ENCODE data around the gene OR13C5.
"Not testable (repeated sequence)": the region's sequence is repeated elsewhere in the genome, so short reads cannot be mapped to it uniquely, and the experiment has no call there.

OR13C5 gene

GRCh38 chr9:104599313-104599712 is at the start of gene OR13C5:
TSS of gene OR13C5 (minus strand) at chr9:104599413. CDS start at chr9:104599413, 0 bp downstream.
- DNase-seq = not testable (repeated sequence)

DNA sequence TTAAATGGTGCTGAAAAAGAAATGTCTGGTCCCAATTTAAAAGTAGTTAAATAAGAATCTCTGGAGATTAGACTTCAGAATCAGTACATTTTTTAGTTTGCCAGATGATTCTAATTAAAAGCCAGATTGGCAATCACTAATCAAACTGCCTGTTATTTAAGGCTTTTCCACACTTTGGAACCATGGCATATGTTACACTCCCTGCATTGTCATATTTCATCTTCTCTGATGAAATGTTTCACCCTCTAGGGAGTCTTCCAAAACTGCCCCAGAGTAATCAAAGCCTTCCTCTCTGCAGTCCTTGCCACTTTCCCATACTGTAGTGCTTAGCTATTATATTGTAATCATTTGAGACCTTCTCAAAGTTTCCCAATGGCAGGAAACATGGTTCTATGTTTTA is 36.2 kb upstream of the OR13C5 start:
- no peak for DNase-seq

GRCh38 chr9:104633976-104634520 is 34.8 kb upstream of the OR13C5 start:
- no peak for DNase-seq

- DNase-seq = not testable (repeated sequence)
Observed at GRCh38 chr9:104625964-104626363, 26.8 kb upstream of the OR13C5 start.

- no peak for DNase-seq
Observed at GRCh38 chr9:104618104-104618503, 18.9 kb upstream of the OR13C5 start, which contains the start of gene OR13C9. TSS of gene OR13C9 (minus strand) at chr9:104618204. CDS start at chr9:104618204, 0 bp downstream.

DNA sequence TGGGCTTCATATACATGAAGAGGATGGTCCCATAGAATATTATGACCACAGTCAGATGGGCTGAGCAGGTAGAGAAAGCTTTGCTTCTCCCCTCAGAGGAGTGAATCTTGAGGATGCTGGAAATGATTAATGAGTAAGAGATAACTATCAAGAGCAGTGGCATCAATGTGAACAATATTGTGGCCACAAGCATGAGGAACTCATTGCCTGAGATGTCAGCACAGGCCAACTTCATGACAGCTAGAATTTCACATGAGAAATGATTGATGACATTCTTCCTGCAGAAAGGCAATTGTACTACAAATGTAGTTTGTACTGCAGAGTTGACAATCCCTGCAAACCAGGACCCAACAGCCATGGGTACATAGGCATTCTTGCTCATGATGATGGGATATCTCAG is 18.2 kb upstream of the OR13C5 start:
- no peak for DNase-seq

- no peak for DNase-seq
Observed at GRCh38 chr9:104611213-104611612, 12.0 kb upstream of the OR13C5 start.

DNA sequence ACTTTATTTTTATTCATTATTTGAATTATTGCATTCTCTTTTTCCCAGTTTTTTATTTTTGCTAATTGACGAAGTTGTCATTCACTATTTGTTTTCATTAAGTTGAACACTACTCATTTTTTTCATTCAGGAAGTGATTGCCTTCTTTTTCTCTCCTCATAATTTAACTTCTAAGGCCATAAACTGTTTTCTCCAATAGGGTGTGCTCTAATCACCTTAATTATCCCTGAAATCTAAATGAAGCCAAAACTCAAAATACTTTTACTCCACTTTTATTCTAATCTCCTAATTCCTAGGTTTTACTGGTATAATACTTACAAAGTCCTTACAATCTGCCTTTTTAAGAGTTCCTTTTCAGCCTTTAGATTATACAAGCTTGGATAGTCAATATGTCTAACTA is 9.1 kb upstream of the OR13C5 start:
- peak; percentile 18 to 26 for DNase-seq

GRCh38 chr9:104606152-104606551 is 6.9 kb upstream of the OR13C5 start:
- no peak for DNase-seq

- DNase-seq = not testable (repeated sequence)
Observed at GRCh38 chr9:104605527-104605926, 6.3 kb upstream of the OR13C5 start, which contains the start of gene OR13C2. TSS of gene OR13C2 (minus strand) at chr9:104605627. CDS start at chr9:104605627, 0 bp downstream.

DNA sequence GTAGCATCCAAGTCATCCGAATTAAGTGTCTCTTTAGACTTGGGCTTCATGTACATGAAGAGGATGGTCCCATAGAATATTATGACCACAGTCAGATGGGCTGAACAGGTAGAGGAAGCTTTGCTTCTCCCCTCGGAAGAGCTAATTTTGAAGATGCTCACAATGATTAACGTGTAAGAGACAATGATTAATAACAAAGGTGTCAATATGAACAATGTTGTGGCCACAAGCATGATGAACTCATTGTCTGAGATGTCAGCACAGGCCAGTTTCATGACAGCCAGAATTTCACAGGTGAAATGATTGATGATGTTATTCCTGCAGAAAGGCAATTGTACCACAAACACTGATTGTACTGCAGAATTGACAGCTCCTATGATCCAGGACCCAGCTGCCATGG is 5.6 kb upstream of the OR13C5 start:
- no peak for DNase-seq

DNA sequence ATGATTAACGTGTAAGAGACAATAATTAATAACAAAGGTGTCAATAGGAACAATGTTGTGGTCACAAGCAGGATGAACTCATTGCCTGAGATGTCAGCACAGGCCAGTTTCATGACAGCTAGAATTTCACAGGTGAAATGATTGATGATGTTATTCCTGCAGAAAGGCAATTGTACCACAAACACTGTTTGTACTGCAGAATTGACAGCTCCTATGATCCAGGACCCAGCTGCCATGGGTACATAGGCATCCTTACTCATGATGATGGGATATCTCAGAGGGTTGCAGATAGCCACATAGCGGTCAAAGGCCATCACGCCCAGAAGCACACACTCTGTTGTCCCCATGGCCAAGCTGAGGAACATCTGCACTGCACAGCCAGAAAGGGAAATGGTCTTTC is 464 bp downstream of the OR13C5 start:
- not testable (repeated sequence) for DNase-seq

GRCh38 chr9:104589626-104590025 is 9.6 kb downstream of the OR13C5 start:
- no peak for DNase-seq

- no peak for DNase-seq
Observed at GRCh38 chr9:104586496-104587180, 12.6 kb downstream of the OR13C5 start.

- no peak for DNase-seq
Observed at GRCh38 chr9:104580562-104580961, 18.7 kb downstream of the OR13C5 start.

DNA sequence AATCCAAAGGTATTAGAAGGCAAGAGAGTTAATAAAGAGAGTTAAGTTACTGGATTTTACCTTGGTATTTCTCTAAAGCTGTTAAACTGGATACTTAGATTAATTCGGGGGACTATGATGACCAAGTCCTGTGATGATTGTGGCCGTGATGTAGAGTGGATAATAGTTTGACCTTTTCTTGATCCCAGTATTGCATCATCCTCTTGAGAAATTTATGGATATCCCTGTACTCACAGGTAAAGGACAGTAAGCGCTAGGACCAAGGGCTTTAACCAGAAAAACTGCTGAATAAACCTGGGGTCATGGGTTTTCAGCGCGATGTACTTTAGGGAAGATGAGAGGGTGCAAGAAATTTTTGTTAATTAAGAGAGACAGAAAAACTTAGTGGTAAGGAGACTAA is 21.9 kb downstream of the OR13C5 start:
- no peak for DNase-seq

- no peak for DNase-seq
Observed at GRCh38 chr9:104575456-104575855, 23.8 kb downstream of the OR13C5 start.

GRCh38 chr9:104572612-104573011 is 26.6 kb downstream of the OR13C5 start:
- no peak for DNase-seq

DNA sequence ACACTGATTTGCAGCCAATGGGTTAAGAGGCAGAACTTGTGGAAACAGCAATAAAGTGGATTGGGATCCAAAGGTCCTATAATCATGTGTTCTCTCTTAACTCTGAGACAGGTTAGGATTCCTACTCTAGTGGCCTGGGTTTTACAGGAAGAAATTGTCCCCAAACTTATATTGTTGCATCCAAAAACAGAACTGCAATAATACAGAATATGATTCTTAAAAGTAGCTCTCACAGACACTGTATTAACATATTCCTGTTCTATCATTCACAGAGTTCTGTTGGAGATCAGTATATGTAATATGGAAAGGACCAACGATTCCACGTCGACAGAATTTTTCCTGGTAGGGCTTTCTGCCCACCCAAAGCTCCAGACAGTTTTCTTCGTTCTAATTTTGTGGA is 30.3 kb downstream of the OR13C5 start, which contains the start of gene OR13C8:
Gene OR13C8 (plus strand): TSS at position 301 of the 400 bp plus-strand sequence. CDS start 0 bp downstream, at position 301.
- no peak for DNase-seq

DNA sequence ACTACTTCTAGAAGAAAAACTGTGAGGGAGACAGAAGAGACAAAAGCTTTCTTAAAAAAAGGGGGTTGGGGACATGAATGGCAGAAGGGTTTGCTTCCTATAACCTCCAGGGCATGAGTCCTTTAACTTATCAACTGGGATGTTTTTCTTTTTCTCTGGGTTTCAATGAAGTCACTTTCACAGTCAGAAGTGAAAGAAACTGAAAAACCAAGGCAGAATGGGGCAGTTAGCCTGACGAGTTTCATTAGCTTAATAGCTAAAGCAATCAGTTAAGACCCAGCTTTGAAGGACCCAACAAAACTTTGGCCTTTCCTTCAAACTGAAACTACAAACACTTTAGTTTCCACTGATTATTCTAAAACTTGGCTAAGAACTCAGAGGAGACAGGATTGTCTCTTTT is 34.9 kb downstream of the OR13C5 start:
- no peak for DNase-seq

DNA sequence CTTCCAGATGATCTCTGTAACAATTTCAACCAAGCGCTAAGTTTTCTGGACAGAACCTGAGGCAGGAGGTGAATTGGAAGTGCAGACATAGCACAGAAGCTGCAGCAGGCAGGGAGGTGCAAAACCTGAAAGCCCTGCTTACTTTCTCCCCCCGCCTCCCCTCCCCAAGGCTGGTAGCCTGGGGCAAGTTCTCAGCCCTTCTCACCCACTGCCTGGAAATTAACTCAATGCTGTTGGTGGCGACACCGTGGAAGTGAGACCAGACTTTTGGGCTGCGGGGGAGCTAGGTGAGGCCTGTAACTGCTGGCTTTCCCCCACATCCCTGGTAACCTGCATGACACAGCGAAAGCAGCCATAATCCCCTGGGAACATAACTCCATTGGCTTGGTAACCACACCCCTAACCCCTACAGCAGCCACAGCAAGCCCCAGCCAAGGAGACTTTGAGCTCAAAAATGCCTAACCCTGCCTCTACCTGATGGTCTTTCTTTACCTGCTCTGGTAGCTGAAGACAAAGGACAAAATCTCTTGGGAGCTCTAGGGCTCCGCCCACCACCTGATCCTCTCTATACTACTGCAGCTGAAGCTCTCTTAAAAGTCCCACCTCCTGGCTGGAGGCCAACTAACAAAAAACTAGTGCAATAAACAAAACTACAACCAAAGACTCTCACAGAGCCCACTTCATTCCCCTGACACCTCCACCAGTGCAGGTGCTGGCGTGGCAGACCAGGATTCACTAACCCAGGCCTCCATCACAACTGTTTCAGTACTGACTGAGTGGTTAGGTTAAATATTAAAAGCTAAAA is 42.2 kb downstream of the OR13C5 start:
- DNase-seq = no peak

- no peak for DNase-seq
Observed at GRCh38 chr9:104555521-104555920, 43.7 kb downstream of the OR13C5 start.

DNA sequence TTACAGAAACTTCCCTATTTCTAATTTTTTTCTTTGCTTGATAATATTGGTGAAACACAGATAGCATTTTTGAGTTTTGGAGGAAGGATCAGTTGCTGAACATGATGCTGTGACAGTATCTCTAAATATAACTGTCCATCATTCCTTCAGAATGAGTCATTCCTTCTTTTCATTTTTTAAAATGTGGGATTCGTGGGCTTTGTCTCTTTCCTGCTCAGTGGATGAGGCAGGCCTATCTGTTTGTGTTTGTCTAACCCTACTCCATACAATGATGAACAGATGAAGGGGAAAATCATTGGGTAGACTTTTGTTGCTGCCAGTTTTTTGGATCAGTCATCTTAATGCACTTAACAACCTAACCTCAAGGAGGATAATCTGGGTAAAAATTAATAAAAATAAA is 46.0 kb downstream of the OR13C5 start:
- no peak for DNase-seq

All from AML-193 (cell line).